Measurements from ENCODE around the gene AIG1.

GRCh38 chr6:143357152-143357551 lies 296.5 kb downstream of the AIG1 start:
- TF ChIP-seq RCOR1 (IDR thresholded peaks at IDR 0.05; ENCODE audit: low read length) (no peak), CTCF (IDR thresholded peaks at IDR 0.05) (no peak), SIN3A (IDR thresholded peaks at IDR 0.05; ENCODE audit: borderline replicate concordance, low read depth, low read length) (no peak), RFX5 (IDR thresholded peaks at IDR 0.05; ENCODE audit: low read length) (no peak), JUND (IDR thresholded peaks at IDR 0.05) (no peak), TAF1 (IDR thresholded peaks at IDR 0.05; ENCODE audit: borderline replicate concordance, low read depth, low read length) (no peak), FOXM1 (IDR thresholded peaks at IDR 0.05; ENCODE audit: low read depth) (no peak), ZBTB33 (IDR thresholded peaks at IDR 0.05; ENCODE audit: borderline replicate concordance, low read depth) (no peak), TEAD4 (IDR thresholded peaks at IDR 0.05; ENCODE audit: borderline replicate concordance, insufficient read depth) (no peak), POLR2AphosphoS5 (IDR thresholded peaks at IDR 0.05; ENCODE audit: low read depth, low read length) (no peak), EZH2phosphoT487 (IDR thresholded peaks at IDR 0.05; ENCODE audit: borderline replicate concordance, low read depth) (no peak), EP300 (IDR thresholded peaks at IDR 0.05; ENCODE audit: borderline replicate concordance in 1 of 2, low read depth in 1 of 2, low read length in 1 of 2) (no peak), GABPA (IDR thresholded peaks at IDR 0.05; ENCODE audit: low read depth) (no peak)
